Measurements from ENCODE around the gene SH2D3C.
A peak's percentile ranks its signal among the peaks of the same experiment; 100 is the strongest.

SH2D3C gene

GRCh38 chr9:127780126-127780885 is 1.8 kb upstream of the SH2D3C start:
- TF ChIP-seq CTCF (IDR thresholded peaks at IDR 0.05; ENCODE audit: insufficient read depth, low read depth, low read length, missing control alignments) = no peak
- H3K4me3 ChIP-seq (ENCODE audit: low read depth, low read length) = no peak overlapping the region
- DNase-seq (ENCODE audit: low read depth) = no peak

GRCh38 chr9:127779136-127779981 is 893 bp upstream of the SH2D3C start:
- DNase-seq (ENCODE audit: low read depth) = peak; percentile 88
- TF ChIP-seq CTCF (IDR thresholded peaks at IDR 0.05; ENCODE audit: insufficient read depth, low read depth, low read length, missing control alignments) = no peak
- H3K4me3 ChIP-seq (ENCODE audit: low read depth, low read length) = peak overlapping the region; percentile 56

GRCh38 chr9:127777368-127777980 is 992 bp downstream of the SH2D3C start:
- H3K4me3 ChIP-seq (ENCODE audit: low read depth, low read length) = peak overlapping the region; percentile 56
- TF ChIP-seq CTCF (IDR thresholded peaks at IDR 0.05; ENCODE audit: insufficient read depth, low read depth, low read length, missing control alignments) = no peak
- peak; percentile 44 for DNase-seq (ENCODE audit: low read depth)

- peak overlapping the region; percentile 56 for H3K4me3 ChIP-seq (ENCODE audit: low read depth, low read length)
- peak; percentile 57 for DNase-seq (ENCODE audit: low read depth)
- no peak for TF ChIP-seq CTCF (IDR thresholded peaks at IDR 0.05; ENCODE audit: insufficient read depth, low read depth, low read length, missing control alignments)
These were observed 1.6 kb downstream of the SH2D3C start for GRCh38 chr9:127776924-127777289.

GRCh38 chr9:127776195-127776923 is 2.1 kb downstream of the SH2D3C start:
- peak overlapping the region; percentile 56 for H3K4me3 ChIP-seq (ENCODE audit: low read depth, low read length)
- DNase-seq (ENCODE audit: low read depth) = peak; percentile 93
- TF ChIP-seq CTCF (IDR thresholded peaks at IDR 0.05; ENCODE audit: insufficient read depth, low read depth, low read length, missing control alignments) = no peak

GRCh38 chr9:127773981-127774380 is 4.5 kb downstream of the SH2D3C start:
- DNase-seq (ENCODE audit: low read depth) = no peak
- no peak overlapping the region for H3K4me3 ChIP-seq (ENCODE audit: low read depth, low read length)
- TF ChIP-seq CTCF (IDR thresholded peaks at IDR 0.05; ENCODE audit: insufficient read depth, low read depth, low read length, missing control alignments) = no peak
